ENCODE results near the gene ADAMTS9. TPM values are rescaled to one million over a fixed set of nuclear protein-coding genes. Genes with fewer than 3 reads are reported as not detected.

Gene ADAMTS9
- total and polyA plus RNA-seq, 2 experiments from 2014 or later = 0.31 to 0.81 TPM

- Histone ChIP-seq H3K36me3 (ENCODE audit: insufficient read depth) (no peaks in the 10 kb centered on the region), H4K20me1 (replicated peaks; ENCODE audit: insufficient read depth) (no peaks in the 10 kb centered on the region), H3F3A (replicated peaks; ENCODE audit: low read depth) (no peaks in the 10 kb centered on the region), H3K4me2 (no peak overlapping the region), H3K4me3 (no peak overlapping the region), H2AFZ (no peak overlapping the region), H3K79me2 (replicated peaks; ENCODE audit: insufficient read depth) (no peaks in the 10 kb centered on the region), H3K9me2 (ENCODE audit: insufficient read depth) (no peaks in the 10 kb centered on the region), H3K4me1 (ENCODE audit: insufficient read depth) (no peaks in the 10 kb centered on the region), H3K27ac (ENCODE audit: low read depth) (no peak overlapping the region), H3K27me3 (ENCODE audit: insufficient read depth) (no peaks in the 10 kb centered on the region)
- H3K36me3 Mint-ChIP-seq (ENCODE audit: low read depth) = no peaks in the 10 kb centered on the region
- H3K4me3 Mint-ChIP-seq = no peak overlapping the region
- H3K4me1 Mint-ChIP-seq = no peaks in the 10 kb centered on the region
- DNase-seq (ENCODE audit: low spot score) (no peak), ATAC-seq (no peak)
- H3K27me3 Mint-ChIP-seq (ENCODE audit: insufficient read depth, low read depth, poor library complexity) = no peaks in the 10 kb centered on the region
- no peaks in the 10 kb centered on the region for H3K9me3 Mint-ChIP-seq
- TF ChIP-seq, protein P1, sequence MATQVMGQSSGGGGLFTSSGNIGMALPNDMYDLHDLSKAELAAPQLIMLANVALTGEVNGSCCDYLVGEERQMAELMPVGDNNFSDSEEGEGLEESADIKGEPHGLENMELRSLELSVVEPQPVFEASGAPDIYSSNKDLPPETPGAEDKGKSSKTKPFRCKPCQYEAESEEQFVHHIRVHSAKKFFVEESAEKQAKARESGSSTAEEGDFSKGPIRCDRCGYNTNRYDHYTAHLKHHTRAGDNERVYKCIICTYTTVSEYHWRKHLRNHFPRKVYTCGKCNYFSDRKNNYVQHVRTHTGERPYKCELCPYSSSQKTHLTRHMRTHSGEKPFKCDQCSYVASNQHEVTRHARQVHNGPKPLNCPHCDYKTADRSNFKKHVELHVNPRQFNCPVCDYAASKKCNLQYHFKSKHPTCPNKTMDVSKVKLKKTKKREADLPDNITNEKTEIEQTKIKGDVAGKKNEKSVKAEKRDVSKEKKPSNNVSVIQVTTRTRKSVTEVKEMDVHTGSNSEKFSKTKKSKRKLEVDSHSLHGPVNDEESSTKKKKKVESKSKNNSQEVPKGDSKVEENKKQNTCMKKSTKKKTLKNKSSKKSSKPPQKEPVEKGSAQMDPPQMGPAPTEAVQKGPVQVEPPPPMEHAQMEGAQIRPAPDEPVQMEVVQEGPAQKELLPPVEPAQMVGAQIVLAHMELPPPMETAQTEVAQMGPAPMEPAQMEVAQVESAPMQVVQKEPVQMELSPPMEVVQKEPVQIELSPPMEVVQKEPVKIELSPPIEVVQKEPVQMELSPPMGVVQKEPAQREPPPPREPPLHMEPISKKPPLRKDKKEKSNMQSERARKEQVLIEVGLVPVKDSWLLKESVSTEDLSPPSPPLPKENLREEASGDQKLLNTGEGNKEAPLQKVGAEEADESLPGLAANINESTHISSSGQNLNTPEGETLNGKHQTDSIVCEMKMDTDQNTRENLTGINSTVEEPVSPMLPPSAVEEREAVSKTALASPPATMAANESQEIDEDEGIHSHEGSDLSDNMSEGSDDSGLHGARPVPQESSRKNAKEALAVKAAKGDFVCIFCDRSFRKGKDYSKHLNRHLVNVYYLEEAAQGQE (IDR thresholded peaks at IDR 0.05; ENCODE audit: unreplicated experiment) = no peak
- TF ChIP-seq ZNF114 (CRISPR knock-in tag; IDR thresholded peaks at IDR 0.05) (no peak), POLR2AphosphoS5 (IDR thresholded peaks at IDR 0.05; ENCODE audit: low read depth) (no peak), NANOG (IDR thresholded peaks at IDR 0.05; ENCODE audit: borderline replicate concordance) (no peak), EZH2 (IDR thresholded peaks at IDR 0.05; ENCODE audit: low read depth, unreplicated experiment) (no peak), JUNB (IDR thresholded peaks at IDR 0.05; ENCODE audit: unreplicated experiment) (no peak), EZH2phosphoT487 (IDR thresholded peaks at IDR 0.05; ENCODE audit: unreplicated experiment) (no peak), CTCF (conservative IDR thresholded peaks at IDR 0.05; ENCODE audit: low read depth in 2 of 2) (no peak), ZNF331 (CRISPR knock-in tag; IDR thresholded peaks at IDR 0.05; ENCODE audit: low read depth) (no peak), STAT1 (IDR thresholded peaks at IDR 0.05; ENCODE audit: unreplicated experiment) (no peak), CREB1 (CRISPR knock-in tag; IDR thresholded peaks at IDR 0.05; ENCODE audit: low read depth) (no peak)
- TF ChIP-seq, protein P2, sequence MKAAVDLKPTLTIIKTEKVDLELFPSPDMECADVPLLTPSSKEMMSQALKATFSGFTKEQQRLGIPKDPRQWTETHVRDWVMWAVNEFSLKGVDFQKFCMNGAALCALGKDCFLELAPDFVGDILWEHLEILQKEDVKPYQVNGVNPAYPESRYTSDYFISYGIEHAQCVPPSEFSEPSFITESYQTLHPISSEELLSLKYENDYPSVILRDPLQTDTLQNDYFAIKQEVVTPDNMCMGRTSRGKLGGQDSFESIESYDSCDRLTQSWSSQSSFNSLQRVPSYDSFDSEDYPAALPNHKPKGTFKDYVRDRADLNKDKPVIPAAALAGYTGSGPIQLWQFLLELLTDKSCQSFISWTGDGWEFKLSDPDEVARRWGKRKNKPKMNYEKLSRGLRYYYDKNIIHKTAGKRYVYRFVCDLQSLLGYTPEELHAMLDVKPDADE (IDR thresholded peaks at IDR 0.05) = no peak
- H3K27ac Mint-ChIP-seq = no peak overlapping the region
Observed at GRCh38 chr3:64612082-64612860, 75.5 kb downstream of the ADAMTS9 start.
